Liver (tissue), 9 donors: ENCODE data around the gene AFDN. TPM values are rescaled to one million over a fixed set of nuclear protein-coding genes. Genes with fewer than 3 reads are reported as not detected.

Experiments used
- DNase-seq: peaks from one replicate; pipeline ENCODE4 v3.0.0-alpha.2; 2017; ENCODE audit warnings: low spot score
- H3K27ac ChIP-seq, 2 donors: one replicate each; pipeline ENCODE4 v1.7.0; 2013; ENCODE audit warnings: inconsistent platforms in 2 of 2, low read length in 2 of 2, control low read depth in 1 of 2, low read depth in 1 of 2, mild to moderate bottlenecking in 1 of 2
- H3K27me3 ChIP-seq, 4 donors: one replicate each; pipeline versions ENCODE4 v1.6.1 to v1.7.0; 2013; ENCODE audit warnings: low read length in 3 of 4, inconsistent platforms in 1 of 4, mild to moderate bottlenecking in 1 of 4, moderate library complexity in 1 of 4; ENCODE audit not compliant: control insufficient read depth in 4 of 4, insufficient read depth in 4 of 4
- H3K36me3 ChIP-seq, 4 donors: one replicate each; pipeline versions ENCODE4 v1.6.1 to v1.7.0; 2013; ENCODE audit warnings: low read length in 3 of 4, mild to moderate bottlenecking in 3 of 4, low read depth in 1 of 4, moderate library complexity in 1 of 4; ENCODE audit not compliant: control insufficient read depth in 4 of 4, insufficient read depth in 3 of 4
- H3K4me1 ChIP-seq, 4 donors: one replicate each; pipeline versions ENCODE4 v1.6.1 to v1.7.0; 2013; ENCODE audit warnings: low read length in 3 of 4, mild to moderate bottlenecking in 3 of 4, moderate library complexity in 1 of 4; ENCODE audit not compliant: control insufficient read depth in 4 of 4, insufficient read depth in 4 of 4
- H3K4me3 ChIP-seq, 3 donors: one replicate each; pipeline versions ENCODE4 v1.6.1 to v1.7.0; 2013; ENCODE audit warnings: low read length in 3 of 3, control low read depth in 1 of 3, low read depth in 1 of 3, mild to moderate bottlenecking in 1 of 3
- H3K9ac ChIP-seq, 2 donors: one replicate each; pipeline ENCODE4 v1.7.0; 2013; ENCODE audit warnings: low read length in 2 of 2, mild to moderate bottlenecking in 2 of 2, moderate library complexity in 2 of 2, control low read depth in 1 of 2, low read depth in 1 of 2
- H3K9me3 ChIP-seq, 4 donors: one replicate each; pipeline versions ENCODE4 v1.6.1 to v1.7.0; 2013; ENCODE audit warnings: low read length in 3 of 4; ENCODE audit not compliant: control insufficient read depth in 4 of 4
- ATF3 ChIP-seq: IDR thresholded peaks from 2 replicates; pipeline ENCODE4 v1.6.1; 2016; ENCODE audit warnings: antibody characterized with exemption
- CTCF ChIP-seq: fragments of 150-350 bp; IDR thresholded peaks from 2 replicates; pipeline ENCODE4 v1.5.1; 2017; ENCODE audit warnings: improper control_type of control experiment, low read depth, low read length; ENCODE audit not compliant: missing input control
- EGR1 ChIP-seq, 2 donors: IDR thresholded peaks; 2 replicates each; pipeline ENCODE4 v1.6.1; 2016 to 2018; ENCODE audit warnings: antibody characterized with exemption in 2 of 2, low read depth in 2 of 2
- FOXA1 ChIP-seq: IDR thresholded peaks from 2 replicates; pipeline ENCODE4 v1.6.1; 2016; ENCODE audit warnings: antibody characterized with exemption
- GABPA ChIP-seq, 2 donors: IDR thresholded peaks in 1 of 2; conservative IDR thresholded peaks in 1 of 2; 2 replicates each; pipeline ENCODE4 v1.6.1; 2016; ENCODE audit warnings: antibody characterized with exemption in 2 of 2, mild to moderate bottlenecking in 1 of 2, moderate library complexity in 1 of 2
- HNF4A ChIP-seq, 2 donors: conservative IDR thresholded peaks; 2 replicates each; pipeline ENCODE4 v1.6.1; 2016; ENCODE audit warnings: antibody characterized with exemption in 2 of 2, mild to moderate bottlenecking in 2 of 2
- HNF4G ChIP-seq: IDR thresholded peaks from 2 replicates; pipeline ENCODE4 v1.6.1; 2016; ENCODE audit warnings: antibody characterized with exemption
- JUND ChIP-seq, 2 donors: IDR thresholded peaks; 2 replicates each; pipeline ENCODE4 v1.6.1; 2016; ENCODE audit warnings: antibody characterized with exemption in 2 of 2
- MAX ChIP-seq: IDR thresholded peaks from 2 replicates; pipeline ENCODE4 v1.6.1; 2016; ENCODE audit warnings: antibody characterized with exemption
- NR2F2 ChIP-seq: IDR thresholded peaks from 2 replicates; pipeline ENCODE4 v1.6.1; 2016; ENCODE audit warnings: antibody characterized with exemption
- RAD21 ChIP-seq, 2 donors: IDR thresholded peaks; 2 replicates each; pipeline ENCODE4 v1.6.1; 2016; ENCODE audit warnings: antibody characterized with exemption in 2 of 2, mild to moderate bottlenecking in 2 of 2
- REST ChIP-seq: IDR thresholded peaks from 2 replicates; pipeline ENCODE4 v1.6.1; 2016; ENCODE audit warnings: antibody characterized with exemption, mild to moderate bottlenecking
- SP1 ChIP-seq: IDR thresholded peaks from 2 replicates; pipeline ENCODE4 v1.6.1; 2018; ENCODE audit warnings: antibody characterized with exemption, mild to moderate bottlenecking
- TAF1 ChIP-seq: conservative IDR thresholded peaks from 2 replicates; pipeline ENCODE4 v1.6.1; 2016; ENCODE audit warnings: antibody characterized with exemption, mild to moderate bottlenecking
- YY1 ChIP-seq: IDR thresholded peaks from 2 replicates; pipeline ENCODE4 v1.6.1; 2016; ENCODE audit warnings: antibody characterized with exemption, mild to moderate bottlenecking
- WGBS: extraction: QIAGEN DNeasy Blood & Tissue Kit; methylation state at CpG from one replicate; pipeline ENCODE4 v1.1.7; 2013; 5-methylcytosine and 5-hydroxymethylcytosine counted together
- polyA plus RNA-seq, 2 donors: library from polyadenylated mRNA; stranded (reverse) in 1 of 2; unstranded in 1 of 2; fragments of 200-250 nt in 1 of 2; fragments of >200 nt in 1 of 2; fragmentation: Nextera tagmentation in 1 of 2; extraction: Ambion mirVana in 1 of 2; gene quantifications; one replicate each; pipeline versions ENCODE4 v1.2.1 to v1.2.3, GENCODE V29; 2013 to 2015
- total RNA-seq, 2 donors: library from RNA; depleted of rRNA; stranded (reverse); fragments of >200 nt; gene quantifications; one replicate each; pipeline ENCODE4 v1.2.3, GENCODE V29; 2014
- TF ChIP-seq, protein P1 (sequence below): IDR thresholded peaks from 2 replicates; pipeline ENCODE4 v1.6.1; 2016; ENCODE audit warnings: antibody characterized with exemption
- donor health status: healthy.
- donor health status: healthy.
- donor health status: healthy.
- donor health status: healthy.
- donor health status: healthy.

AFDN gene
- total and polyA plus RNA-seq, 4 donors: 21.3 to 145 (median 29.3) TPM

DNA sequence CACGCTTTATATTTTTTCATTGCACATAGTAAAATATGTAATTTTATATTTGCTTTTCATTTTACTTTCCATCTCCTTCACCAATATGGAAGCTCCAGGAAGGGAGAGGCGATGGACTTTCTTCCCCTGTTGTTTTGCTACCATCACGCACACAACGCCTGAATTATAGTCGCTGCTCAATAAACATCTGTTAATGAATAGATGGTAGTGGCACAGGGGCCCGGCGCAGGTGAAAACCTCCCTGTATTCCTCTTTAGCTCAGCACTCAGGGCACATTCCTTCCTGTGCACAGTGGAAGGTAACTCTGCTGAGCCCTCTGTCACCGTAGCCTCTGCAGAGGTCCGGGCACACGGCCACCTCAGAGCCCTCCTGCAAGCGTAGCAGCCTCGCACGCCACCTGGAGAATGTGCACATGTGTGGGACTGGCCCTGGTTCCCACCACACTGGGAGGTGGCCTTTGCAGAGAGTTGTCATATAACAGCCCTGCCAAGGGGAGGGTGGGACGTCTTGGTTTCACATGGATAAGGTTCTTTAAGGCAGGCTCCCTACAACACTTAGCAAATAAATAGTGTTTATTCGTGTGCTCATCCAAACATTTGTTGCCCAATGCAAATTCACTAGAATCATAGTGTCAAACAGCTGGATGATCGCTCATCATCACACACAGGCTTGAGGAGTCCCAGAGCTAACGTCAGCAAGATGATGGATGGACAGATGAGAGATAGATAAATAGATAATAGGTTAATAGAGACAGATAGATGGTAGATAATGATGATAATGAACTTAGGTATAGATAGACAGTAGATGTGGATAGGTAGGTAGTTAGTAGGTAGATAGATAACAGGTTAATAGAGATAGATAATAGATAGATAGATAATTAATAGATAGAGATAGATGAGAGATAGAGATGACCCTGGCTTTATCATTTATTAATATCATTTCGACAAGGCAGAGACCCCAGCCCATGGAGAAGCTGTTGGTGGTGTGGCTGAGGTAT is 32.3 kb upstream of the AFDN start (continued):
- TF ChIP-seq ATF3: no peak
- TF ChIP-seq CTCF: no peak

GRCh38 chr6:167795321-167795811 is 31.3 kb upstream of the AFDN start:
- H3K9me3 ChIP-seq: no peaks in the 10 kb centered on the region
- H3K27ac ChIP-seq: peak overlapping the region; percentile 83 to 91
- H3K27me3 ChIP-seq: no peaks in the 10 kb centered on the region
- no peak for DNase-seq
- H3K9ac ChIP-seq: peak overlapping the region; percentile 32 to 59
- WGBS: 75% methylated on average over 17 of the region's 17 CpGs
- no peak for TF ChIP-seq FOXA1
- no peak for TF ChIP-seq TAF1
- TF ChIP-seq HNF4G: no peak
- TF ChIP-seq, protein P1, sequence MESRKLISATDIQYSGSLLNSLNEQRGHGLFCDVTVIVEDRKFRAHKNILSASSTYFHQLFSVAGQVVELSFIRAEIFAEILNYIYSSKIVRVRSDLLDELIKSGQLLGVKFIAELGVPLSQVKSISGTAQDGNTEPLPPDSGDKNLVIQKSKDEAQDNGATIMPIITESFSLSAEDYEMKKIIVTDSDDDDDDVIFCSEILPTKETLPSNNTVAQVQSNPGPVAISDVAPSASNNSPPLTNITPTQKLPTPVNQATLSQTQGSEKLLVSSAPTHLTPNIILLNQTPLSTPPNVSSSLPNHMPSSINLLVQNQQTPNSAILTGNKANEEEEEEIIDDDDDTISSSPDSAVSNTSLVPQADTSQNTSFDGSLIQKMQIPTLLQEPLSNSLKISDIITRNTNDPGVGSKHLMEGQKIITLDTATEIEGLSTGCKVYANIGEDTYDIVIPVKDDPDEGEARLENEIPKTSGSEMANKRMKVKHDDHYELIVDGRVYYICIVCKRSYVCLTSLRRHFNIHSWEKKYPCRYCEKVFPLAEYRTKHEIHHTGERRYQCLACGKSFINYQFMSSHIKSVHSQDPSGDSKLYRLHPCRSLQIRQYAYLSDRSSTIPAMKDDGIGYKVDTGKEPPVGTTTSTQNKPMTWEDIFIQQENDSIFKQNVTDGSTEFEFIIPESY: no peak
- TF ChIP-seq REST: no peak
- no peak for TF ChIP-seq CTCF
- no peak for TF ChIP-seq GABPA (IDR thresholded peaks at IDR 0.05 in 1 of 2, conservative IDR thresholded peaks at IDR 0.05 in 1 of 2)
- TF ChIP-seq HNF4A (conservative IDR thresholded peaks at IDR 0.05): no peak
- no peak for TF ChIP-seq JUND (IDR thresholded peaks at IDR 0.05)
- no peak for TF ChIP-seq SP1
- TF ChIP-seq RAD21 (IDR thresholded peaks at IDR 0.05): no peak
- TF ChIP-seq EGR1 (IDR thresholded peaks at IDR 0.05; ENCODE audit: low read depth in 2 of 2): no peak
- TF ChIP-seq ATF3: no peak
- TF ChIP-seq MAX: no peak
- TF ChIP-seq NR2F2: no peak
- TF ChIP-seq YY1: no peak
- H3K4me1 ChIP-seq: peaks cover 6 to 57% (median 36%) of the 10 kb centered on the region in 4 donors
- H3K4me3 ChIP-seq: peak overlapping the region in 1 of 3 donors; percentile 73
- no peaks in the 10 kb centered on the region for H3K36me3 ChIP-seq
